ENCODE measurements around the gene CPXM1. TPM values are rescaled to one million over a fixed set of nuclear protein-coding genes. Genes with fewer than 3 reads are reported as not detected.

The CPXM1 gene
- polyA plus RNA-seq, 3 donors, result 0.05 TPM; not detected in 2

DNA sequence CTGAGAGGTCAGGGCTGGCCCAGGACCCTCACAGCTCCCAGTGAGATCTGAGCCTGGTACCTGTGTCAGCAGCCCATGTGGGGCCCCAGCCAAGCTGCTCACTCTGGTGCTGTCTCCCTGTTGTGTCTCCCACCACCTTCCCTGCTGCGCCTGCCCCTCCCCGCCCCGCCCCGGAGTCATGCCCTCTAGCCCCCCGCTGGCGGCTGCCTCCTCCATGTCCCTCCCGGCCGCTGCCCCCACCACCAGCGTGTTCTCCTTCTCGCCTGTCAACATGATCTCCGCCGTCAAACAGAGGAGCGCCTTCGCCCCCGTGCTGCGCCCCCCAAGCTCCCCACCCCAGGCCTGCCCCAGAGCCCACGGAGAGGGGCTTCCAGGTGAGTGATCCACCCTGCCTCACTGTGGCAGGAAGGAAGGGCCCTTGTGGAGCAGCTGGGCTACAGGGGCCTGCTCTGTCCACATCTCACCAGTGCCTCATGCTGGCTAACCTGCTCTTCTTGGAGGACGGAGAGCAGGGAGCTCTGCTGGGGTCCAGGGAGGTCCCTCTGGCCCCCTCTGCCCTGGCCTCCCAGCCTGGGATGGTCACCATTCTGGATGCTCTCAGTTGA lies 44.9 kb downstream of the CPXM1 start:
- peaks cover 22 to 28% of the 10 kb centered on the region in 2 donors for H3K4me1 ChIP-seq (ENCODE audit: control insufficient read depth in 1 of 2, insufficient read depth in 2 of 2, low read length in 2 of 2)
- H3K27me3 ChIP-seq (ENCODE audit: control insufficient read depth in 2 of 2, insufficient read depth in 2 of 2, low read length in 2 of 2), result peaks cover 11 to 44% of the 10 kb centered on the region in 2 donors
- TF ChIP-seq, protein P1, sequence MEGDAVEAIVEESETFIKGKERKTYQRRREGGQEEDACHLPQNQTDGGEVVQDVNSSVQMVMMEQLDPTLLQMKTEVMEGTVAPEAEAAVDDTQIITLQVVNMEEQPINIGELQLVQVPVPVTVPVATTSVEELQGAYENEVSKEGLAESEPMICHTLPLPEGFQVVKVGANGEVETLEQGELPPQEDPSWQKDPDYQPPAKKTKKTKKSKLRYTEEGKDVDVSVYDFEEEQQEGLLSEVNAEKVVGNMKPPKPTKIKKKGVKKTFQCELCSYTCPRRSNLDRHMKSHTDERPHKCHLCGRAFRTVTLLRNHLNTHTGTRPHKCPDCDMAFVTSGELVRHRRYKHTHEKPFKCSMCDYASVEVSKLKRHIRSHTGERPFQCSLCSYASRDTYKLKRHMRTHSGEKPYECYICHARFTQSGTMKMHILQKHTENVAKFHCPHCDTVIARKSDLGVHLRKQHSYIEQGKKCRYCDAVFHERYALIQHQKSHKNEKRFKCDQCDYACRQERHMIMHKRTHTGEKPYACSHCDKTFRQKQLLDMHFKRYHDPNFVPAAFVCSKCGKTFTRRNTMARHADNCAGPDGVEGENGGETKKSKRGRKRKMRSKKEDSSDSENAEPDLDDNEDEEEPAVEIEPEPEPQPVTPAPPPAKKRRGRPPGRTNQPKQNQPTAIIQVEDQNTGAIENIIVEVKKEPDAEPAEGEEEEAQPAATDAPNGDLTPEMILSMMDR (IDR thresholded peaks at IDR 0.05), result no peak
- intact Hi-C loops (cut with micrococcal nuclease), result no loop called here
- Mint-ChIP-seq H3K4me1 (peaks cover 19% of the 10 kb centered on the region), H3K27ac (no peak overlapping the region), H3K4me3 (peak overlapping the region in 1 of 2 donors; percentile 35), H3K27me3 (ENCODE audit: low read depth in 3 of 3) (peaks cover 36 to 62% (median 38%) of the 10 kb centered on the region in 3 donors), H3K9me3 (peaks cover 0 to 8% (median 3%) of the 10 kb centered on the region in 7 donors), H3K36me3 (peaks cover 3 to 10% of the 10 kb centered on the region in 2 donors)
- H3K9me3 ChIP-seq (replicated peaks in 1 of 2; ENCODE audit: control insufficient read depth in 1 of 2, insufficient read depth in 1 of 2, low read length in 2 of 2), result no peaks in the 10 kb centered on the region
- H3K79me2 ChIP-seq (ENCODE audit: insufficient read depth, low read length), result no peaks in the 10 kb centered on the region
- no peaks in the 10 kb centered on the region for H3K36me3 ChIP-seq (replicated peaks in 1 of 2; ENCODE audit: control insufficient read depth in 1 of 2, insufficient read depth in 2 of 2, low read length in 2 of 2)
- DNase-seq, result no peak
- no peaks in the 10 kb centered on the region for H4K20me1 ChIP-seq (ENCODE audit: insufficient read depth, low read length)
- H3K4me3 ChIP-seq (replicated peaks in 1 of 3; ENCODE audit: low read depth in 2 of 3, low read length in 3 of 3), result no peak overlapping the region
- H3K9ac ChIP-seq (ENCODE audit: insufficient read depth, low read length, poor library complexity, severe bottlenecking), result no peak overlapping the region
- H3K4me2 ChIP-seq (replicated peaks; ENCODE audit: extremely low read depth, low read length, poor library complexity, severe bottlenecking), result no peak overlapping the region
- H3K27ac ChIP-seq (ENCODE audit: low read depth in 1 of 2, low read length in 2 of 2), result no peak overlapping the region
- WGBS (ENCODE audit: insufficient coverage), result 54% methylated on average over 17 of the region's 18 CpGs
- H2AFZ ChIP-seq (ENCODE audit: insufficient read depth, low read depth, low read length, poor library complexity, severe bottlenecking), result no peak overlapping the region

DNA sequence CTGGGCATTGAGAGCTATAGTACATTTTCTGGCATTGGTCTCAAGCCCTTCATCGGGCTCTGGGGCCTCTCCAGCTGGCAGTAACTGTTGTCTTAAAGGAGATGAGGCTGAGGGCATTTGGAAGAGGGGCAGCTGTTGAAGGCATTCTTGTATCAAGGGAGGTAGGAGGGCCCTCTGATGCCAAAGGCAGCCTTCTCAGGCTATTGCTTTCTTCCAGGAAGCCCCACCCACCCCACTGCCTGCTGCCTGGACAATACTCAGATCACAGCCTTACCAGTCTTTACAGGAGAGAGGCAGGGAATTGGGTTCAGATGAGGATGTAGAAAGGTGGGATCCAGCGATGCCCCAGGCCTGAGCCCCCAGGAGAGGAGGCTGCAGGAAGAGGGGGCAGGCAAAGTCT lies 46.0 kb downstream of the CPXM1 start:
- Histone ChIP-seq H3K9me3 (replicated peaks in 1 of 2; ENCODE audit: control insufficient read depth in 1 of 2, insufficient read depth in 1 of 2, low read length in 2 of 2) (peaks cover 0 to 3% of the 10 kb centered on the region in 2 donors), H4K20me1 (ENCODE audit: insufficient read depth, low read length) (no peaks in the 10 kb centered on the region), H3K79me2 (ENCODE audit: insufficient read depth, low read length) (no peaks in the 10 kb centered on the region), H3K27me3 (ENCODE audit: control insufficient read depth in 2 of 2, insufficient read depth in 2 of 2, low read length in 2 of 2) (peaks cover 18 to 56% of the 10 kb centered on the region in 2 donors), H3K4me1 (ENCODE audit: control insufficient read depth in 1 of 2, insufficient read depth in 2 of 2, low read length in 2 of 2) (peaks cover 27 to 33% of the 10 kb centered on the region in 2 donors), H3K9ac (ENCODE audit: insufficient read depth, low read length, poor library complexity, severe bottlenecking) (no peak overlapping the region), H3K27ac (ENCODE audit: low read depth in 1 of 2, low read length in 2 of 2) (no peak overlapping the region), H2AFZ (ENCODE audit: insufficient read depth, low read depth, low read length, poor library complexity, severe bottlenecking) (no peak overlapping the region), H3K4me2 (replicated peaks; ENCODE audit: extremely low read depth, low read length, poor library complexity, severe bottlenecking) (no peak overlapping the region), H3K4me3 (replicated peaks in 1 of 3; ENCODE audit: low read depth in 2 of 3, low read length in 3 of 3) (no peak overlapping the region), H3K36me3 (replicated peaks in 1 of 2; ENCODE audit: control insufficient read depth in 1 of 2, insufficient read depth in 2 of 2, low read length in 2 of 2) (no peaks in the 10 kb centered on the region)
- TF ChIP-seq, protein P1 (IDR thresholded peaks at IDR 0.05), result no peak
- no peak for DNase-seq
- H3K27me3 Mint-ChIP-seq (ENCODE audit: low read depth in 3 of 3), result peaks cover 45 to 72% (median 45%) of the 10 kb centered on the region in 3 donors
- peaks cover 25% of the 10 kb centered on the region for H3K4me1 Mint-ChIP-seq
- H3K9me3 Mint-ChIP-seq, result peaks cover 0 to 13% (median 10%) of the 10 kb centered on the region in 7 donors
- 93% methylated on average over 2 of the region's 2 CpGs for WGBS (ENCODE audit: insufficient coverage)
- H3K4me3 Mint-ChIP-seq, result peak overlapping the region in 1 of 2 donors; percentile 90
- no peak overlapping the region for H3K27ac Mint-ChIP-seq
- intact Hi-C loops (cut with micrococcal nuclease), result loop anchor here in 1 of 2 donors (5.0 kb wide), 1 partner anchor 67 kb away; no protein-coding TSS in a partner anchor
- peaks cover 3 to 14% of the 10 kb centered on the region in 2 donors for H3K36me3 Mint-ChIP-seq
